NCI-H748 (cell line): Measurements from ENCODE around the gene SLC28A1.

ENCODE experiments used
- DNase-seq: peaks from one replicate; lab custom pipeline; 2025; ENCODE audit not compliant: unreplicated experiment; lab: John Stamatoyannopoulos, UW

Gene SLC28A1

DNA sequence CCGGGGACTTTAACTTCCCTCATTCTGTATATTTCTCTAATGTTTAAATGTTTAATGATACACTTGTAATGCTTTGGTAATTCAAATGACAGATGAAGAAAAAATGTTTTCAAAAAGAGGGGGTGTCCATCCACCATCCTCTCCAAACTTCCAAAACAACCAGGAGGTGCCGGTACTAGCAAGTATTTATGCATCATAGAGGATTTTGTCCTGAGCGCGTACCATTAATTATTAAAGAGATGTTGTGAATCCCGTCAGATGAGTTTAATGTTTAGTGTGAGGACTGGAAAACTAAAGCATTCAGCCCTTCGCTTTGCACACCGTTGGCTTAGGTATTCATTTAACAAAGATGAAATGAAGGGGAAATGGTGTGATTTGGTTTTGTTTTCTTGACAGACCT is 1.3 kb downstream of the SLC28A1 start:
- no peak for DNase-seq

DNA sequence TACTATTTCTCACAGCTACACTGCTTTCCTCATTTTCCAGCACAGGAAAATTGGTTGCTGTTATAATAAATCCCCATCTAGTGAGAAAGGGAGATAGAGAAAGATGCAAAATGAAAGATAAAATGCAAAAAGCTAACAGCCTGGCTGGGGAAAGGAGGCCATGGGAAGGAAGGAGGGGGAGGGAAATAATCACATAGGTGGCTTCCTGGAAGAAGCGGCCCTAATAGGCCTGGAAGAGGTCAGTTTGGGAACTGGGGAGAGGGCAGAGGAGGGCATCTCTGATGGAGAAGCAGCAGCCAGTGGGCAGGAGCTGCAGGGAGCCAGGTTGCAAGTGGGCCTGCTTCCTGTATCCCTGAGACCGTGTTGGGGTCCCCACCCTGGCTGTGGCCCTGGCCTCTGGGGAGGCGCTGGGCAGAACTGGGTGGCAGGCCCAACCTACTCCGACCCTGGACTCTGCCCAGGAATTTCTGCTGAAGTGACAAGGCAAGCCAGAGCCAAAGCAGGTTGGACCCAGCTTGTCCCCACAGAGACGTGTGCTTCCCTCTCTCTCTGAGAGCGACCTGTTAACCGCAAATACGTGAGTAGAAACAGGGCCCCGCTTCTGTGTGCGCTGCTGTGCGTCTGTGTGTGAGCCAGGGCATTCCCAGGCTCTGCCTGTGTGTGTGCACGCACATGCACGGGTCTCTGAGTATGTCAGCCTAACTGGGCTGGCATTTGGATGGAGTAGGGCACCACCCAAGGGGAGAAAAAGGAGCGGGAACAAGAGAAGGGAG is 1.9 kb downstream of the SLC28A1 start:
- DNase-seq = no peak

DNA sequence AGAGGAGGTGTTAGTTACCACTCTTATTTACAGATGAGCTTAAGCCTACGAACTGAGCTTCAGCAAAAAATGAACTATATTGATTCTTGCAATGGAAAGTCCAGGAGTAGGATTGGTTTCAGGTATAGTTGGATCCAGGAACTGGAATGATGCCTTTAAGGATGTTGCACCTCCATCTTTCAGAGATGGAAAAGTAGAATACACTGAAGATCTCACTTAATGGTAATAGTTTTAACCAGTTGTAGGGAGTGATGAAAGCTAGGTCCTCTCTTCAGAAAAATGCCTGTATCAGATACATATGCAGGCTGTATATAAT is 2.5 kb downstream of the SLC28A1 start:
- DNase-seq = no peak

DNA sequence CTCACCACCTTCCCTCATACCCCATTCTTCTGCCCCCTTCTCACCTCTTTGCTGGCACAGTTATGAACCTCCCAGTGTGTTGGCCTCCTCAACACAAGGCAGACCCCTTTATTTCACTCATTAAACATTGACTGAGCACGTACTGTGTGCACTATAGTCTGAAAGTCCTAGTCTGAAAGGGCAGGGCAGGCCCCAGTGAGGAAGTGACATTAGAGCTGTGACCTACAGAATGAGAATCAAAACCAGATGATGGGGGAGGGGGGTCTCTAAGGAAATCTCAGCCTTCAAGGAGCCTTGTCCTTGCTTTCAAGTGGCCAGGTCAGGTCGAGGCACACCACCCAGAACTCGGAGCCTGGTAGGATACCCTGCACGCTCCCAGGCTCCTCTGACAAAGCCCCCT is 3.5 kb downstream of the SLC28A1 start:
- DNase-seq = no peak

DNA sequence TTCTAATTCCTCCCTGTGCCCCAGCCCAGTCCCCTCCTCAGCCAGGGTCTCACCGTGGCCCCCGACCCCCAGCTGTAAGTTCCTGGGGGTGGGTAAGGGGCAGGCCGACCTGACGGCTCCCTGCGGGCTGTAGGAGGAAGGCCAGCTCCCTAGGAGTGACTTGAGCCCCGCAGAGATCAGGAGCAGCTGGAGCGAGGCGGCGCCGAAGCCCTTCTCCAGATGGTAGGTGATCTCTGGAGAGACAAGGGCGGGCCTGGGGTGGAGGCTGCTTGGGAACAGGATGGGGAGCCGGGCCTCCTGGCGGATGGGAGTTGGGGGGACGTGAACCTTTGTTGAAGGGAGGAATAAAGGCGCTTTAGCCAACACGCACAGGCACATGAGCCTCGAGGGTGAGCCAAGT is 4.2 kb downstream of the SLC28A1 start:
- no peak for DNase-seq

DNA sequence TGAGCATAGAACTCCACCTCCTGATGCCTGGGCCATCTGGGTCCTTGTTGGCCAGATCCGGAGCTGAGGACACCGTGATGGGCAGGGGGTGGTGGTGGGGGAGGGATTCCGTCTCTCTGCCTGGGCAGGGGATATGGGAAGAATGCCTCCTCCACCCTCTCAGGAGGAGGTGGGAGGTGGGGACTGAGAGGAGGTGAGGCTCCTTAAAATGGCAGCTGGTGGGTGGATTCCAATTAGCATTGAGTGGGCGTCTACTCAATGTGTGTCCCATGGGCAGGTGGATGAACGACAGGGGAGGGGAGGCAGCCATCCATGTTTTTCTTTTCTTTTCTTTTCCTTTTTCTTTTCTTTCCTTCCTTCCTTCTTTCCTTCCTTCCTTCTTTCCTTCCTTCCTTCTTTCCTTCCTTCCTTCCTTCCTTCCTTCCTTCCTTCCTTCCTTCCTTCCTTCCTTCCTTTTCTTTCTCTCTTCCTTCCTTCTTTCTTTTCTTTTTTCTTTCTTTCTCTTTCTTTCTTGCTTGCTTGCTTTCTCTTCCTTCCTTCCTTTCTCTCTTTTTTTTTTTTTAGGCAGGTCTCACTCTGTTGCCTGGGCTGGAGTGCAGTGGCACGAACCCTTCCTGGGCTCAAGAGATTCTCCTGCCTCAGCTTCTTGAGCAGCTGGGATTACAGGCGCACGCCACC is 5.0 kb downstream of the SLC28A1 start:
- DNase-seq = no peak

DNA sequence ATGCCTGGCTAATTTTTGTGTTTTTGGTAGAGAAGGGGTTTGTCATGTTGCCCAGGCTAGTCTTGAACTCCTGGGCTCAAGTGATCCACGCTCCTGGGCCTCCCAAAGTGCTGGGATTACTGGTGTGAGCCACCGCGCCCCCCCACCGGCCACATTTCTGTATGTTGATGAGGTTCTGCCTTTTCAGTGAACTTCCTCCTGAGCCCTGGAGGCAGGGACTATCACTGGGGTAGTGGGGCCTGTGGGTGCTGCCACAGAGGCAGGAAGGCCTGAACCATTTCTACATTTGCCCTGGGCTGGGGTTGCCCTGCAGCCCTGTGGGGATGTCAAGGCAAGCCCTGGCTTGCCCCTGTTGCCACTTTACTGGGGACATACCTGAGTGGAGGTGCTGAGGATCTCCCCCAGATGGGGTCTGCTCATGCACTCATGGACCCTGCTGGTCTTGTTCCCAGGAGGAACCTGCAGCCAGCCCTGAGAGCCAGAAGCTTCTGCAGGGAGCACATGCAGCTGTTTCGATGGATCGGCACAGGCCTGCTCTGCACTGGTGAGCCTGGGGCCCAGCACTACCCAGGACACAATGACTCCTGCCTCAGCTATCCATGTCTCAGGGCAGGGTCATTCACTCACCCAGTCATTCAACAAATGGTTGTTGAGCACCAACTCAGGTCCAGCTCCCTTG is 5.7 kb downstream of the SLC28A1 start:
- no peak for DNase-seq

DNA sequence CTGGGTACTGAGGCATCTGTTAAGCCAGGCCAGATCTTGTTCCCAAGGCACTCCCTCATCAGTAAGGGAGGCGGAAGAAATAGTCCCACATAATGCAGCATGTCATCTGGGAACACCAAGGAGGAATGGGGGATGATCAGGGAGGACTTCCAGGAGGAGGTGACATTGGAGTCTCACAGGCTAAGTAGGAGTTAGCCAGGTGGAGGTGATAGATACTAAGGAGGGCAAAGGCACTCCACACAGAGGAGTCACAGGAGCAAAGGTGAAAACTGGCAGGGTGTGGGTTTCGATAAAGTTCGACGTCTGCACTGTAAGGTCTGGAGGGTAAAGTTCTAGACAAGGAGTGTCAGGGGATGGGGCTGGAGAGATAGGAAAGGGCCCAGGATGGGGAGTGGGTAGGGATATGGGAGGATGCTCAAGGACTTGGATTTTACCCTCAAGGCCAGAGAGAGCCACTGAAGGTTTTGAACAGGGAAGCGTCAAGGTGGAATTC is 6.3 kb downstream of the SLC28A1 start:
- DNase-seq = no peak

DNA sequence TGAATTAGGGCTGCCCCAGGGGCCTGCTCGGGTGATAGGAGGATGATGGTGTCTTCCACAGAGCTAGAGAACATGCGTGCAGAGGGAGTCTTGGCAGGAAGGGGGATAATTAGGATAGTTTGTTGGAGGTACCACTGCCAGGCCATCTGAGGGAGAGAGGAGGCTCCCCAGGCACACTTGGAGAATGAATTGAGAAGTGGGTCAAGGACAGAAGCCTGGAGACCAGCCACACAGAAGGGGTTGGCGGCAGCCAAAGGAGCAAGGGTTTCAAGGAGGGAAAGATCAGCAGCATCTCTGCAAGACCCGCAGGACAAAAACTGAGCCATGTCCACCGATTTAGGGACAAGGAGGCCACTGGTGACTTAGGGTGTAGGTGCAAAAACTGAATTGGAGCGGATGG is 6.9 kb downstream of the SLC28A1 start:
- no peak for DNase-seq

DNA sequence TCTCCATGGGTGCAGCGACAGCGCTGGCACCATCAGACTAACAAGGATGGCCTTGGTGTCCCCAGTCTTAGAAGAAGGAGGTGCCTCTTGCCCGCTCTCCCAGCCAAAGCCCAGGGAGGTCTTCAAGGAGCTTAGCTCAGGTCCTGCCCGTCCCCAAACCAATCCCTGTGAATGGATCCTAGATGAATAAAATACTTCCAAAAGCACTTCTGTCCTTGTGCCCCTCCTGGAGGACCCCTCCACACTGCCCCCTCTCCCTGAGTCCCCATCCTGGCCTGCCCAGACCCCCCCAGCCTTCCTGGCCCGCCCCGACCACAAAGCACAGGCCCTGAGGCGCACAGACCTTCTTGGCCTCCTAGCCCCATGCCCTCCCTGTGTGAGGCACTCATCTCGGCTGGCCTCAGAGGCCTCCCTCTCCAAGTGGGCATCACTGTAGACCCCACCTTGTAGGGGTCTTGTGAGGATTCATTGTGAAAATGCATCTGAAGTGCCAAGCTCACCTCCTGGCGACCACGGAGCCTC is 8.4 kb downstream of the SLC28A1 start:
- DNase-seq = no peak

DNA sequence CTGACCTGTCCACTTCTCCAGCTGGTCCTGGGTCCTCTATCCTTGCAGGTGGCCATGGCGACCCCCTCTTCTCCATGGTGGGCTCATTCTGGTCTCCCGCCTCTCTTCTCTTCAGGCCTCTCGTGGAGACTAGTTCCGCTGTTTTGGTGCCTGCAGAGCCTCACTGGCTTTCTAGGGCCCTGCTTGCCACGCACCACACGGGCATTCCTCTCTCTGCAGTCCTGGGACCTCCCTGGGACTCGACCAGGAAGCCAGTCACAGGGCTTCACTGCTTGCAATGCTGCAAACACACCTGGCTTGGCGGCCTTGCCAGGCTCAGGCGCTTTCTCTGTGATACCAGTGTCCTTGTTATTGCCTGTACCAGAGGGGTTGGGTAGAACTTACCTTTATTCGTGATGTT is 9.1 kb downstream of the SLC28A1 start:
- DNase-seq = no peak

DNA sequence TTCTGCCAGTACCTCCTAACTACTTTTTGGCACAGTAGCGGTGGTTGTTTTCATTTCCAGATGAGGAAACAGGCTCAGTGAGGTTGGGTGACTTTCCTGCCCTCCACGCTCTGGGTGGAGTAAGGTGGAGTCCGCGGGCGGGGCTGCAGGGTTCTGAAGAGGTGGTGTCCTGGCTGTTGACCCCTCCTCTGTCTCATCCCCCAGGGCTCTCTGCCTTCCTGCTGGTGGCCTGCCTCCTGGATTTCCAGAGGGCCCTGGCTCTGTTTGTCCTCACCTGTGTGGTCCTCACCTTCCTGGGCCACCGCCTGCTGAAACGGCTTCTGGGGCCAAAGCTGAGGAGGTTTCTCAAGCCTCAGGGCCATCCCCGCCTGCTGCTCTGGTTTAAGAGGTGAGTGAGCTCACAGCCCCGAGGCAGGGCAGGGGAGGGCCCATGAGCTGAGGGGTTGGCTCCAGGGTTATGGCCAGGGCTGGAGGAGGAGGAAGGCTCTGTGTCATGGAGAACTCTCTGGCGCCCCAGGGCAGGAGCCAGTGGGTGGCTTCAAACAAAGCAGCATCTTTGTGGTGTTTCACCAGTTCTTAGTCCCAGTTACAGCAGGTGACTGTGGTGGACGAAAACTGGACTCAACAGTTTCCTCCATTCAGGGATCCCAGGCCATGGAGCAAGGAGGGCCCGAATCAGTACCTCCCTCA is 10.4 kb downstream of the SLC28A1 start:
- no peak for DNase-seq

DNA sequence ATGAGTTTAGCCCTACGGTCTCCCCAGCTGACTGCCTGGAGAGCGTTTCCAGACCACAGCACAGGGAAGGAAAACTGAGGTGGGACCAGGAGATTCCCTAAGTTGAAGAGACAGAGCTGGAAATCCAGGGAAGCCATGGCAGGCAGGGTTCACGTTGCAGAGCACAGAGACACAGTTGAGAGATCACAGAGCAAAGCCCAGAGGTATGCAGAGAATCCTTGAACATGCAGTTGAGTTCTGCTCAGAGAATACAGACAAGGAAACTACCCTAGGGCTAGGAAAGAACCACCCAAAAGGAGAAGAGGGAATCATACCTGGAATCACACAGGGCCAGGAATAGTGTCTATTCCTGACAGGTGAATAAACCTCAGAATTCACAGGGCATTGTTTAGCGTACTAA is 14.3 kb downstream of the SLC28A1 start:
- DNase-seq = no peak

DNA sequence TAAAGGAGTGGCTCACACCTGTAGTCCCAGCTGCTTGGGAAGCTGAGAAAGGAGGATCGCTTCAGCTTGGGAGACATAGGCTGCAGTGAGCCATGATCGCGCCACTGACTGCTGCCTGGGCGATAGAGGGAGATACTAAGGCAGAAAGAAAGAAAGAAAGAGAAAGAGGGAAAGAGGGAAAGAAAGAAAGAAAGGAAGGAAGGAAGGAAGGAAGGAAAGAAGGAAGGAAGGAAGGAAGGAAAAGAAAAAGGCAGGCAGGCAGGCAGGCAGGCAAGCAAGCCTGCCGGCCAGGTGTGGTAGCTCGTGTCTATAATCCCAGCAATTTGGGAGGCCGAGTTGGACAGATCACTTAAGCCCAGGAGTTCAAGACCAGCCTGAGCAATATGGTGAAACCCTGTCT is 15.3 kb downstream of the SLC28A1 start:
- DNase-seq = no peak

DNA sequence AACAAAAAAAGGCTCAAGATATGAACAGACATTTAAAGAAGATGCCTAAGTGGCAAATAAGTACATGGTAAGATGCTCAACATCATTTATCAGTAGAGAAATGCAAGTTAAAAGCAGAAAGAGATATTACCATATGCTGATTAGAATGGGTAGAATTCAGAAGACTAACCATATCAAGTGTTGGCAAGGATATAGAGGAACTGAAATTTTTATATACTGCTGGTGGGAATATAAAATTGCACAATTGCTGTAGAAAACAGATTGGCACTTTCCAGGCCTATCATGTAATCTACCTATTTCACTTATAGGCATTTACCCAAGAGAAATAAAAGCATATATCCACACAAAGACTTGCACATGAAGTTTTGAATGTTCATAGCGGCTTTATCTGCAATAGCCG is 17.1 kb downstream of the SLC28A1 start:
- DNase-seq = no peak

DNA sequence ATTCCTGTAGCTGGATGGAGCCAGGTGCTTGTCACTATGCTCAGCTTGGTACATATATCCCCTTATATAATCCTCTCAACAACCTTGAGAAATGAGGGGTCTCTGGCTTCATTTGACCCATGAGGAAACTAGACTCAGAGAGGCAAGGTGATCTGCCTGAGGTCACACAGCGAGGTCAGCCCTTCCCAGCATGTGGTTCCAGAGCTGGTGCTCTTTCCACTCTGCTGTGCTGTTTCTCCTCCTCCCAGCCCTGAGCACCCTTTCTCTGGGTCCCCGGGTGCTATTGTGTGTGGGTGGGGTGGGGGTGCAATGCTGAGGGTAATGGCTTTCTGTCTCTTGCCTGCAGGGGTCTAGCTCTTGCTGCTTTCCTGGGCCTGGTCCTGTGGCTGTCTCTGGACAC is 19.3 kb downstream of the SLC28A1 start:
- DNase-seq = no peak

DNA sequence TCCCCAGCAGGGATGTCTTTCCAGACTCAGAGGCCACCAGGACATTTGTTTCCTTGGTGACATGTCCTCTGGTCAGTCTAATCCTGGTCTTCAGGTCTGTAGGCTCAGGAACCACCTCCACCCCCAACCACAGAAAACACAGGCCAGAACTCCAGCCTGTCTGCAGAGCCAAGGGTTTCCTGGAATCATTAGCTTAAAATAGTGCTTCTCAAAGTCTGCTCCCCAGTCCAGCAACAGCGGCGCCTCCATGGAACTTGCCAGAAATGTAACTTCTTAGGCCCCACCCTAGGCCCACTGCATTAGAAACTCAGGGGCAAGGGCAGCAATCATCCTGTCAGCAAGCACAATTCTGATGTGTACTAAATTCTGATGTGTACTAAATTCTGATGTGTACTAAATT is 20.0 kb downstream of the SLC28A1 start:
- DNase-seq = no peak

DNA sequence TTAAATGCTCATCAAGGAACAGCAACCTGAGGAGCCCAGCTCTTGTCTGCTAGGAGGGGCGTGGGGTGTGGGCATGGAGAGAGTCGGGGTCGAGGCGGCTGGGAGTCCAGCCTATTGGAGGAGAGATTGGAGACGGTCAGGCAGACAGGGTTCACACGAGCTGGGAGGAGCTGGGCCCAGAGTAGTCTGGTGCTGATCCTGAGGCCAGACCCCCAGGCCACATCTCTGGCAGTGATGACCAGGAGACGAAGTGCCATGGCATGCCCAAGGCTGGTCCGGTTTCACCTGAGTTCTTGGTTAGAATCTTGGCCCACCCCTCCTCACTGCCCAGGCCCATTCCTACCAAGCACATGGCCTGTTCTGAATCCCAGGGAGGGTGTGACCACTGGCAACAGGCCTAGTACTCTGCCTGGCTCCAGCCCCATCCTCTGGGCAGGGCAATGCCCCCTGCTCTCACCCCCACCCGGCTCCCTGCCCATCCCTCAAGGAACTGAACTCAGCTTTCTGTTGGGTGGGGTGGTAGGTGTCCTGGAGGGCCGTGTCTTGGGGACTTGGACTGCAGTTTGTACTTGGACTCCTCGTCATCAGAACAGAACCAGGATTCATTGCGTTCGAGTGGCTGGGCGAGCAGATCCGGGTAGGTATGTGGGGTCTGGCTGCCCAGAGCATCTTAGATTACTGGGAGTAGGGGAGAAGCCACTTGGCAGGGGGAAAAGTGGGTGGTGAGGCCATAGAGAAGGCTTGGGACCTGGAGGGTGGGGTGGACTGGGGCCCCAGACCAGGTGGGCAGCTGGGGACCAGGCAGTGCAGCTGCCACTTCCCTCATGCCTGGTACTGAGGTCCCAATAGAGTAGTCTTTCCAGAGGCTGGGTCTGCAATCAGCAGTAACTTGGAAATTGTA is 20.8 kb downstream of the SLC28A1 start:
- no peak for DNase-seq

DNA sequence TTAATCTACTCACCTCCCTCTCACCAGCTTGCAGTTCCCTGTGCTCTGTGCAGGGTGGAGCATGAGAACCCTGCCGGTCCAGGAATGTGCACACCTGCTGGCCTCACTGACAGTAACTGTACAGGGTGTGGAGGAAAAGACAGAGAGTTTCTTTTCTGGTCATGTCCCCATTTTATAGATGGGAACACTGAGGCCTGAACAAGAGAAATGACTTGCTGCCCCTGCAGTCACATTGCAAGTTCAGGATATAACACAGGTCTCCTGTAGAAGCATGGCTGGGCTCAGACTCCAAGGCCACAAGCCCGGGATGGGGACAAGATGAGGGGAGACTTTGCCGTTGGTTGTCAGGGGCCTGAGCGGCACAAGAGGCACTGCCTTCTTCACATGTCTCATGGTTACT is 23.3 kb downstream of the SLC28A1 start:
- DNase-seq = no peak

DNA sequence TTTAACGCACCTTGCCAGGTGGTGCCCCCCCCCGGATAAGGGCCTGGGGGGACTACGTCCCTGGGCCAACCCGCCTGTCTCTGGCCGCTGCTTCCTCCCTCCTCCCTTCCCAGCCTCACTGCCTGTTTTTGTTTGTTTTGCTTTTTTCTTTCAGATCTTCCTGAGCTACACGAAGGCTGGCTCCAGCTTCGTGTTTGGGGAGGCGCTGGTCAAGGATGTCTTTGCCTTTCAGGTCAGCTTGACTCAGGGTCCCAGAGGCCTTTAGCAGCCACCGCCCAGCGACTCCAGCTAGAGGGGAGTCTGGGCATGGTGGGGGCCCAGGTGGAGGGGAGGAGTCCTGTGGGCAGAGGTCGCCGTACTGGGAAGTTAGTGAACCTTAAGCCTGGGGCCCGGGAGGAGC is 24.1 kb downstream of the SLC28A1 start:
- DNase-seq = no peak
